K562 (cell line): ENCODE data around the gene CYTH1. TPM values are rescaled to one million over a fixed set of nuclear protein-coding genes. Genes with fewer than 3 reads are reported as not detected.

Source experiments
- FOSL1 ChIP-seq: fragments of 200-800 bp; sonication (Bioruptor generic); conservative IDR thresholded peaks from 2 replicates; pipeline ENCODE4 v1.6.1; 2016; ENCODE audit warnings: missing genetic modification characterization, missing compliant biosample characterization
- HMG20B ChIP-seq: fragments of 250-450 bp; sonication (Bioruptor Pico); IDR thresholded peaks from 2 replicates; pipeline ENCODE4 v1.5.0; 2021; ENCODE audit warnings: mild to moderate bottlenecking
- HNRNPK ChIP-seq: fragments of 200-400 bp; formaldehyde crosslinking; IDR thresholded peaks from one replicate; pipeline ENCODE4 v1.6.1; 2018; ENCODE audit warnings: mild to moderate bottlenecking, low read depth, low read length; ENCODE audit not compliant: poor library complexity, severe bottlenecking
- KLF16 ChIP-seq: IDR thresholded peaks from 2 replicates; pipeline ENCODE4 v1.6.1; 2016; ENCODE audit warnings: antibody characterized with exemption
- L3MBTL2 ChIP-seq: fragments of 450-650 bp; IDR thresholded peaks from 2 replicates; pipeline ENCODE4 v1.6.1; 2016; ENCODE audit warnings: mild to moderate bottlenecking, moderate library complexity
- MYNN ChIP-seq, 2 experiments: sonication (generic); formaldehyde crosslinking in 1 of 2; IDR thresholded peaks; 2 replicates each; pipeline versions ENCODE4 v1.5.0 to v1.6.1; 2016 to 2020; ENCODE audit warnings: antibody characterized with exemption in 1 of 2, missing genetic modification reagents in 1 of 2
- POLR3G ChIP-seq: IDR thresholded peaks from 2 replicates; pipeline ENCODE4 v1.6.1; 2011; ENCODE audit not compliant: insufficient read length, insufficient replicate concordance; ENCODE audit errors: extremely low read depth
- RBM17 ChIP-seq: fragments of 200-400 bp; formaldehyde crosslinking; IDR thresholded peaks from 2 replicates; pipeline ENCODE4 v1.6.1; 2017; ENCODE audit warnings: low read depth, mild to moderate bottlenecking, low read length, borderline replicate concordance
- ZBTB1 ChIP-seq: sonication (generic); formaldehyde crosslinking; IDR thresholded peaks from 2 replicates; pipeline ENCODE4 v1.8.1; 2023; ENCODE audit warnings: missing genetic modification reagents, low read depth, mild to moderate bottlenecking, borderline replicate concordance
- ZBTB17 ChIP-seq: fragments of 450-650 bp; formaldehyde crosslinking; IDR thresholded peaks from 2 replicates; pipeline ENCODE4 v1.4.0; 2020; ENCODE audit warnings: mild to moderate bottlenecking
- ZNF263 ChIP-seq: sonication (generic); formaldehyde crosslinking; IDR thresholded peaks from 2 replicates; pipeline ENCODE4 v1.8.0; 2022; ENCODE audit warnings: mild to moderate bottlenecking, missing genetic modification reagents, borderline replicate concordance
- ZNF311 ChIP-seq: fragments of 250-450 bp; sonication (Bioruptor Pico); IDR thresholded peaks from 2 replicates; pipeline ENCODE4 v1.4.0; 2020; ENCODE audit warnings: mild to moderate bottlenecking, moderate library complexity
- ZNF668 ChIP-seq: fragments of 250-450 bp; sonication (Bioruptor Pico); IDR thresholded peaks from 2 replicates; pipeline ENCODE4 v1.8.0; 2022; ENCODE audit warnings: mild to moderate bottlenecking, inconsistent platforms
- ZNF785 ChIP-seq: fragments of 250-450 bp; sonication (Bioruptor Pico); IDR thresholded peaks from 2 replicates; pipeline ENCODE4 v1.4.0; 2020; ENCODE audit warnings: mild to moderate bottlenecking
- polyA plus RNA-seq, 8 experiments: library from polyadenylated mRNA; depleted of rRNA in 4 of 8; stranded (reverse) in 5 of 8; unstranded in 3 of 8; fragments of >200 nt; fragmentation: Nextera tagmentation in 2 of 8; fragmentation: Illumina TruSeq in 1 of 8; extraction: Ambion mirVana in 2 of 8; extraction: Trizol in 1 of 8; gene quantifications; 2 replicates each; pipeline versions ENCODE4 v1.2.1 to v1.2.3, GENCODE V29; 2011 to 2014; ENCODE audit warnings: inconsistent platforms in 1 of 8, missing spikeins in 1 of 8
- total RNA-seq, 7 experiments: library from RNA; depleted of rRNA in 6 of 7; stranded (reverse); fragments of >200 nt in 6 of 7; fragmentation: Illumina TruSeq in 2 of 7; extraction: Trizol in 2 of 7; gene quantifications; 2 replicates each; pipeline versions ENCODE4 v1.2.1 to v1.2.3, GENCODE V29; 2011 to 2021; ENCODE audit warnings: low replicate concordance in 1 of 7
- TF ChIP-seq, protein P1 (sequence below): fragments of 450-650 bp; IDR thresholded peaks from 2 replicates; pipeline ENCODE4 v1.6.1; 2016; ENCODE audit warnings: antibody characterized with exemption
- TF ChIP-seq, protein P2 (sequence below): fragments of 450-650 bp; IDR thresholded peaks from 2 replicates; pipeline ENCODE4 v1.6.1; 2016
- TF ChIP-seq, protein P3 (sequence below): fragments of 450-650 bp; IDR thresholded peaks from 2 replicates; pipeline ENCODE4 v1.6.1; 2017; ENCODE audit warnings: antibody characterized with exemption, mild to moderate bottlenecking
- TF ChIP-seq, protein P4 (sequence below): sonication (generic); formaldehyde crosslinking; IDR thresholded peaks from 2 replicates; pipeline ENCODE4 v1.8.0; 2022; ENCODE audit warnings: missing genetic modification reagents, mild to moderate bottlenecking, moderate library complexity, borderline replicate concordance
- TF ChIP-seq, protein P5 (sequence below), 3 experiments: IDR thresholded peaks in 2 of 3; conservative IDR thresholded peaks in 1 of 3; 2 replicates each; pipeline ENCODE4 v1.5.1; 2011 to 2012; ENCODE audit warnings: low read length in 3 of 3, mild to moderate bottlenecking in 3 of 3, control low read depth in 2 of 3, improper control_type of control experiment in 1 of 3, inconsistent platforms in 1 of 3, low read depth in 1 of 3, mixed read lengths in 1 of 3, moderate library complexity in 1 of 3; ENCODE audit not compliant: insufficient read depth in 2 of 3

The CYTH1 gene
- total and polyA plus RNA-seq, 9 of the 15 experiments (the other 6 are each of a cell fraction or from before 2014, with no cell fraction given) = 0.52 to 27.7 (median 16.8) TPM

DNA sequence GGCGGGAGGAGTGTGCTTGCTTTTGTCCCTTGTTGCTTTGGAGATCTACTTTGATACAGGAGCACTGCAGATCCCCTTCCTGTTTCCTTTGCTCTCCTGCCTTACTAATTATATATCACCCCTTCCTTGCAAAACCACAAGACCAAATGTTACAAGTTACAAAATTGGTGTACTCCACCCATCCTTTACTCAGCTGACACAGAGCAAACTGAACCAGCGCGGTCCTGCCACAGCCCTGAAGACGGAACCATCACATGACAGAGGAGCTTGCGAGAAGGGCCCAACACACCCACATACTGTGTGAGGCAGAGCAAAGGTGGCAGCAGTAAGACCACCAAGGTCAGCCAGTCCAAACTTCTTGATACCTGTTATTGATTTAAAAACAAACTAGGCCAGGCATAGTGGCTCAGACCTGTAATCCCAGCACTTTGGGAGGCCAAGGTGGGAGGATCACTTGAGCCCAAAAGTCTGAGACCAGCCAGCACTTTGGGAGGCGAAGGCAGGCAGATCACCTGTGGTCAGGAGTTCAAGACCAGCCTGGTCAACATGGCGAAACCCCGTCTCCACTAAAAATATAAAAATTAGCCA, 33.2 kb downstream of the CYTH1 start (continued):
- TF ChIP-seq, protein P1, sequence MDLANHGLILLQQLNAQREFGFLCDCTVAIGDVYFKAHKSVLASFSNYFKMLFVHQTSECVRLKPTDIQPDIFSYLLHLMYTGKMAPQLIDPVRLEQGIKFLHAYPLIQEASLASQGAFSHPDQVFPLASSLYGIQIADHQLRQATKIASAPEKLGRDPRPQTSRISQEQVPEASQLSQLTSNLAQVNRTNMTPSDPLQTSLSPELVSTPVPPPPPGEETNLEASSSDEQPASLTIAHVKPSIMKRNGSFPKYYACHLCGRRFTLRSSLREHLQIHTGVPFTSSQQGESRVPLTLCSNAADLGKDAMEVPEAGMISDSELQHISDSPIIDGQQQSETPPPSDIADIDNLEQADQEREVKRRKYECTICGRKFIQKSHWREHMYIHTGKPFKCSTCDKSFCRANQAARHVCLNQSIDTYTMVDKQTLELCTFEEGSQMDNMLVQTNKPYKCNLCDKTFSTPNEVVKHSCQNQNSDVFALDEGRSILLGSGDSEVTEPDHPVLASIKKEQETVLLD = no peak
- TF ChIP-seq, protein P2, sequence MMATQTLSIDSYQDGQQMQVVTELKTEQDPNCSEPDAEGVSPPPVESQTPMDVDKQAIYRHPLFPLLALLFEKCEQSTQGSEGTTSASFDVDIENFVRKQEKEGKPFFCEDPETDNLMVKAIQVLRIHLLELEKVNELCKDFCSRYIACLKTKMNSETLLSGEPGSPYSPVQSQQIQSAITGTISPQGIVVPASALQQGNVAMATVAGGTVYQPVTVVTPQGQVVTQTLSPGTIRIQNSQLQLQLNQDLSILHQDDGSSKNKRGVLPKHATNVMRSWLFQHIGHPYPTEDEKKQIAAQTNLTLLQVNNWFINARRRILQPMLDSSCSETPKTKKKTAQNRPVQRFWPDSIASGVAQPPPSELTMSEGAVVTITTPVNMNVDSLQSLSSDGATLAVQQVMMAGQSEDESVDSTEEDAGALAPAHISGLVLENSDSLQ = peak; percentile 44; the same call in 1 of the 2 replicates
- TF ChIP-seq HNRNPK = no peak
- TF ChIP-seq ZNF263 (CRISPR knock-in tag) = peak; percentile 77; the same call in 1 of the 2 replicates
- no peak for TF ChIP-seq ZBTB17 (CRISPR knock-in tag)
- 0 out of 2 replicates have a peak, but pooled peaks have one; percentile 26 for TF ChIP-seq L3MBTL2
- TF ChIP-seq HMG20B (CRISPR knock-in tag) = no peak
- no peak for TF ChIP-seq ZNF668 (CRISPR knock-in tag)
- TF ChIP-seq RBM17 = no peak
- TF ChIP-seq ZNF311 (CRISPR knock-in tag) = no peak
- TF ChIP-seq ZNF785 (CRISPR knock-in tag) = no peak
- TF ChIP-seq, protein P3, sequence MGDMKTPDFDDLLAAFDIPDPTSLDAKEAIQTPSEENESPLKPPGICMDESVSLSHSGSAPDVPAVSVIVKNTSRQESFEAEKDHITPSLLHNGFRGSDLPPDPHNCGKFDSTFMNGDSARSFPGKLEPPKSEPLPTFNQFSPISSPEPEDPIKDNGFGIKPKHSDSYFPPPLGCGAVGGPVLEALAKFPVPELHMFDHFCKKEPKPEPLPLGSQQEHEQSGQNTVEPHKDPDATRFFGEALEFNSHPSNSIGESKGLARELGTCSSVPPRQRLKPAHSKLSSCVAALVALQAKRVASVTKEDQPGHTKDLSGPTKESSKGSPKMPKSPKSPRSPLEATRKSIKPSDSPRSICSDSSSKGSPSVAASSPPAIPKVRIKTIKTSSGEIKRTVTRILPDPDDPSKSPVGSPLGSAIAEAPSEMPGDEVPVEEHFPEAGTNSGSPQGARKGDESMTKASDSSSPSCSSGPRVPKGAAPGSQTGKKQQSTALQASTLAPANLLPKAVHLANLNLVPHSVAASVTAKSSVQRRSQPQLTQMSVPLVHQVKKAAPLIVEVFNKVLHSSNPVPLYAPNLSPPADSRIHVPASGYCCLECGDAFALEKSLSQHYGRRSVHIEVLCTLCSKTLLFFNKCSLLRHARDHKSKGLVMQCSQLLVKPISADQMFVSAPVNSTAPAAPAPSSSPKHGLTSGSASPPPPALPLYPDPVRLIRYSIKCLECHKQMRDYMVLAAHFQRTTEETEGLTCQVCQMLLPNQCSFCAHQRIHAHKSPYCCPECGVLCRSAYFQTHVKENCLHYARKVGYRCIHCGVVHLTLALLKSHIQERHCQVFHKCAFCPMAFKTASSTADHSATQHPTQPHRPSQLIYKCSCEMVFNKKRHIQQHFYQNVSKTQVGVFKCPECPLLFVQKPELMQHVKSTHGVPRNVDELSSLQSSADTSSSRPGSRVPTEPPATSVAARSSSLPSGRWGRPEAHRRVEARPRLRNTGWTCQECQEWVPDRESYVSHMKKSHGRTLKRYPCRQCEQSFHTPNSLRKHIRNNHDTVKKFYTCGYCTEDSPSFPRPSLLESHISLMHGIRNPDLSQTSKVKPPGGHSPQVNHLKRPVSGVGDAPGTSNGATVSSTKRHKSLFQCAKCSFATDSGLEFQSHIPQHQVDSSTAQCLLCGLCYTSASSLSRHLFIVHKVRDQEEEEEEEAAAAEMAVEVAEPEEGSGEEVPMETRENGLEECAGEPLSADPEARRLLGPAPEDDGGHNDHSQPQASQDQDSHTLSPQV = no peak
- TF ChIP-seq, protein P4, sequence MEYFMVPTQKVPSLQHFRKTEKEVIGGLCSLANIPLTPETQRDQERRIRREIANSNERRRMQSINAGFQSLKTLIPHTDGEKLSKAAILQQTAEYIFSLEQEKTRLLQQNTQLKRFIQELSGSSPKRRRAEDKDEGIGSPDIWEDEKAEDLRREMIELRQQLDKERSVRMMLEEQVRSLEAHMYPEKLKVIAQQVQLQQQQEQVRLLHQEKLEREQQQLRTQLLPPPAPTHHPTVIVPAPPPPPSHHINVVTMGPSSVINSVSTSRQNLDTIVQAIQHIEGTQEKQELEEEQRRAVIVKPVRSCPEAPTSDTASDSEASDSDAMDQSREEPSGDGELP (CRISPR knock-in tag) = peak; percentile 82
- peak; percentile 46 for TF ChIP-seq FOSL1
- no peak for TF ChIP-seq ZBTB1
- no peak for TF ChIP-seq MYNN (IDR thresholded peaks at IDR 0.05)
- no peak for TF ChIP-seq MYNN (CRISPR knock-in tag; IDR thresholded peaks at IDR 0.05)
- TF ChIP-seq KLF16 = peak; percentile 62; the same call in 1 of the 2 replicates
- no peak for TF ChIP-seq POLR3G
- TF ChIP-seq, protein P5, sequence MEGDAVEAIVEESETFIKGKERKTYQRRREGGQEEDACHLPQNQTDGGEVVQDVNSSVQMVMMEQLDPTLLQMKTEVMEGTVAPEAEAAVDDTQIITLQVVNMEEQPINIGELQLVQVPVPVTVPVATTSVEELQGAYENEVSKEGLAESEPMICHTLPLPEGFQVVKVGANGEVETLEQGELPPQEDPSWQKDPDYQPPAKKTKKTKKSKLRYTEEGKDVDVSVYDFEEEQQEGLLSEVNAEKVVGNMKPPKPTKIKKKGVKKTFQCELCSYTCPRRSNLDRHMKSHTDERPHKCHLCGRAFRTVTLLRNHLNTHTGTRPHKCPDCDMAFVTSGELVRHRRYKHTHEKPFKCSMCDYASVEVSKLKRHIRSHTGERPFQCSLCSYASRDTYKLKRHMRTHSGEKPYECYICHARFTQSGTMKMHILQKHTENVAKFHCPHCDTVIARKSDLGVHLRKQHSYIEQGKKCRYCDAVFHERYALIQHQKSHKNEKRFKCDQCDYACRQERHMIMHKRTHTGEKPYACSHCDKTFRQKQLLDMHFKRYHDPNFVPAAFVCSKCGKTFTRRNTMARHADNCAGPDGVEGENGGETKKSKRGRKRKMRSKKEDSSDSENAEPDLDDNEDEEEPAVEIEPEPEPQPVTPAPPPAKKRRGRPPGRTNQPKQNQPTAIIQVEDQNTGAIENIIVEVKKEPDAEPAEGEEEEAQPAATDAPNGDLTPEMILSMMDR (IDR thresholded peaks at IDR 0.05 in 2 of 3, conservative IDR thresholded peaks at IDR 0.05 in 1 of 3; ENCODE audit: insufficient read depth in 2 of 3, low read depth in 1 of 3, low read length in 3 of 3) = no peak
